Liver (tissue), 9 donors: ENCODE data around the gene SCRN2. TPM values are rescaled to one million over a fixed set of nuclear protein-coding genes. Genes with fewer than 3 reads are reported as not detected.

Experiments
- DNase-seq: peaks from one replicate; pipeline ENCODE4 v3.0.0-alpha.2; 2017; ENCODE audit warnings: low spot score
- H3K27ac ChIP-seq, 2 donors: one replicate each; pipeline ENCODE4 v1.7.0; 2013; ENCODE audit warnings: inconsistent platforms in 2 of 2, low read length in 2 of 2, control low read depth in 1 of 2, low read depth in 1 of 2, mild to moderate bottlenecking in 1 of 2
- H3K27me3 ChIP-seq, 4 donors: one replicate each; pipeline versions ENCODE4 v1.6.1 to v1.7.0; 2013; ENCODE audit warnings: low read length in 3 of 4, inconsistent platforms in 1 of 4, mild to moderate bottlenecking in 1 of 4, moderate library complexity in 1 of 4; ENCODE audit not compliant: control insufficient read depth in 4 of 4, insufficient read depth in 4 of 4
- H3K36me3 ChIP-seq, 4 donors: one replicate each; pipeline versions ENCODE4 v1.6.1 to v1.7.0; 2013; ENCODE audit warnings: low read length in 3 of 4, mild to moderate bottlenecking in 3 of 4, low read depth in 1 of 4, moderate library complexity in 1 of 4; ENCODE audit not compliant: control insufficient read depth in 4 of 4, insufficient read depth in 3 of 4
- H3K4me1 ChIP-seq, 4 donors: one replicate each; pipeline versions ENCODE4 v1.6.1 to v1.7.0; 2013; ENCODE audit warnings: low read length in 3 of 4, mild to moderate bottlenecking in 3 of 4, moderate library complexity in 1 of 4; ENCODE audit not compliant: control insufficient read depth in 4 of 4, insufficient read depth in 4 of 4
- H3K4me3 ChIP-seq, 3 donors: one replicate each; pipeline versions ENCODE4 v1.6.1 to v1.7.0; 2013; ENCODE audit warnings: low read length in 3 of 3, control low read depth in 1 of 3, low read depth in 1 of 3, mild to moderate bottlenecking in 1 of 3
- H3K9ac ChIP-seq, 2 donors: one replicate each; pipeline ENCODE4 v1.7.0; 2013; ENCODE audit warnings: low read length in 2 of 2, mild to moderate bottlenecking in 2 of 2, moderate library complexity in 2 of 2, control low read depth in 1 of 2, low read depth in 1 of 2
- H3K9me3 ChIP-seq, 4 donors: one replicate each; pipeline versions ENCODE4 v1.6.1 to v1.7.0; 2013; ENCODE audit warnings: low read length in 3 of 4; ENCODE audit not compliant: control insufficient read depth in 4 of 4
- EGR1 ChIP-seq, 2 donors: IDR thresholded peaks; 2 replicates each; pipeline ENCODE4 v1.6.1; 2016 to 2018; ENCODE audit warnings: antibody characterized with exemption in 2 of 2, low read depth in 2 of 2
- FOXA1 ChIP-seq: IDR thresholded peaks from 2 replicates; pipeline ENCODE4 v1.6.1; 2016; ENCODE audit warnings: antibody characterized with exemption
- FOXA2 ChIP-seq: IDR thresholded peaks from 2 replicates; pipeline ENCODE4 v1.6.1; 2016; ENCODE audit warnings: antibody characterized with exemption
- GABPA ChIP-seq, 2 donors: IDR thresholded peaks in 1 of 2; conservative IDR thresholded peaks in 1 of 2; 2 replicates each; pipeline ENCODE4 v1.6.1; 2016; ENCODE audit warnings: antibody characterized with exemption in 2 of 2, mild to moderate bottlenecking in 1 of 2, moderate library complexity in 1 of 2
- HNF4A ChIP-seq, 2 donors: conservative IDR thresholded peaks; 2 replicates each; pipeline ENCODE4 v1.6.1; 2016; ENCODE audit warnings: antibody characterized with exemption in 2 of 2, mild to moderate bottlenecking in 2 of 2
- JUND ChIP-seq, 2 donors: IDR thresholded peaks; 2 replicates each; pipeline ENCODE4 v1.6.1; 2016; ENCODE audit warnings: antibody characterized with exemption in 2 of 2
- NR2F2 ChIP-seq: IDR thresholded peaks from 2 replicates; pipeline ENCODE4 v1.6.1; 2016; ENCODE audit warnings: antibody characterized with exemption
- RAD21 ChIP-seq, 2 donors: IDR thresholded peaks; 2 replicates each; pipeline ENCODE4 v1.6.1; 2016; ENCODE audit warnings: antibody characterized with exemption in 2 of 2, mild to moderate bottlenecking in 2 of 2
- RXRA ChIP-seq, 2 donors: IDR thresholded peaks; 2 replicates each; pipeline ENCODE4 v1.6.1; 2017 to 2018; ENCODE audit warnings: antibody characterized with exemption in 2 of 2, mild to moderate bottlenecking in 1 of 2
- SP1 ChIP-seq: IDR thresholded peaks from 2 replicates; pipeline ENCODE4 v1.6.1; 2018; ENCODE audit warnings: antibody characterized with exemption, mild to moderate bottlenecking
- TAF1 ChIP-seq: conservative IDR thresholded peaks from 2 replicates; pipeline ENCODE4 v1.6.1; 2016; ENCODE audit warnings: antibody characterized with exemption, mild to moderate bottlenecking
- YY1 ChIP-seq: IDR thresholded peaks from 2 replicates; pipeline ENCODE4 v1.6.1; 2016; ENCODE audit warnings: antibody characterized with exemption, mild to moderate bottlenecking
- WGBS: extraction: QIAGEN DNeasy Blood & Tissue Kit; methylation state at CpG from one replicate; pipeline ENCODE4 v1.1.7; 2013; 5-methylcytosine and 5-hydroxymethylcytosine counted together
- polyA plus RNA-seq, 2 donors: library from polyadenylated mRNA; stranded (reverse) in 1 of 2; unstranded in 1 of 2; fragments of 200-250 nt in 1 of 2; fragments of >200 nt in 1 of 2; fragmentation: Nextera tagmentation in 1 of 2; extraction: Ambion mirVana in 1 of 2; gene quantifications; one replicate each; pipeline versions ENCODE4 v1.2.1 to v1.2.3, GENCODE V29; 2013 to 2015
- total RNA-seq, 2 donors: library from RNA; depleted of rRNA; stranded (reverse); fragments of >200 nt; gene quantifications; one replicate each; pipeline ENCODE4 v1.2.3, GENCODE V29; 2014
- TF ChIP-seq, protein P1 (sequence below): IDR thresholded peaks from 2 replicates; pipeline ENCODE4 v1.6.1; 2016; ENCODE audit warnings: antibody characterized with exemption
- TF ChIP-seq, protein P2 (sequence below): IDR thresholded peaks from 2 replicates; pipeline ENCODE4 v1.6.1; 2016; ENCODE audit warnings: antibody characterized with exemption, mild to moderate bottlenecking
- donor health status: healthy.
- donor health status: healthy.
- donor health status: healthy.
- donor health status: healthy.
- donor health status: healthy.

SCRN2 gene
- total and polyA plus RNA-seq, 4 donors = 17.8 to 27.4 (median 20.3) TPM

DNA sequence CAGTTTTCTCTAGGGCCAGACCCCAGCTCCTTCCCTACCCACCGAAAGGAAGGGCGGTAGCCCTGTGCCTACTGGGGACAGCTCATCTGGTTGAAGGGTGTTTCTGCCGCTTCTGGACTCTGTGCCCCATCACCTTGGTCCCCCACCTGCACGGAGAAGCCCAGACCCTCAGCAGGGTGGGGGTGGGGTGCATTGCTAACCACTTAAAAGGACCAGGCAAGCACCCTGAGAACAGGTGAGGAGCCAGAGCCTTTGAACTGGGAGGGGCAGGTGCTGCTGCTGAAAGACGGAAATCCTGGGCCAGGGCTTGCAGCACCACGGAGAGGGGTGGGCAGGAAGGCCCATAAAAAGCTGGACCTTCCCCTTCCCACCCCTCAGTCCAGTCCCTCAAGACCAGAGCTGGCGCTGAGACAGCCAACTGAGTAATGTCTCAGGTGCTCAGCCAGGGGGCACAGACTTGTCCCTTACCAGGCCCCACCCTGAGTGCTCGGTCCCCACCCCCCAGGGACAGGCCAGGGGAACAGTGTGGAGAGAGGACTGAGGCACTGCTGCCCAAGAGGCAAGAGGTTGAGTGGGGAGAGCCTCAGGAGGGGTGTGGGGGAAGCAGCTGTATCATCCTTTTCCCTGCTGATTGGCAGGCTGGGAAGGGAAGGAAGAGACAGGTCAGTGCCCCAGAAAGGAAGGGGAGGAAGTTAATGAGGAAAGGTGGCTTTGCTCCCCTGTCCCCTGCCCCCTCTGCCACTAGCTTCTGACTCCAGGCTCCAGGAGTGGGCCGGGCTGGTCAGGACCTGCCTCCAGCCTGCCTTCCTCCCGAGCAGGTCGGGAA, 44.0 kb upstream of the SCRN2 start:
- Histone ChIP-seq H3K4me3 (no peak overlapping the region), H3K36me3 (no peaks in the 10 kb centered on the region), H3K27ac (no peak overlapping the region), H3K9ac (no peak overlapping the region), H3K9me3 (no peaks in the 10 kb centered on the region), H3K27me3 (no peaks in the 10 kb centered on the region), H3K4me1 (no peaks in the 10 kb centered on the region)
- WGBS = 73% methylated on average over 11 of the region's 11 CpGs
- DNase-seq = no peak
- TF ChIP-seq EGR1 (IDR thresholded peaks at IDR 0.05; ENCODE audit: low read depth in 2 of 2) = no peak
- TF ChIP-seq HNF4A (conservative IDR thresholded peaks at IDR 0.05) = no peak

DNA sequence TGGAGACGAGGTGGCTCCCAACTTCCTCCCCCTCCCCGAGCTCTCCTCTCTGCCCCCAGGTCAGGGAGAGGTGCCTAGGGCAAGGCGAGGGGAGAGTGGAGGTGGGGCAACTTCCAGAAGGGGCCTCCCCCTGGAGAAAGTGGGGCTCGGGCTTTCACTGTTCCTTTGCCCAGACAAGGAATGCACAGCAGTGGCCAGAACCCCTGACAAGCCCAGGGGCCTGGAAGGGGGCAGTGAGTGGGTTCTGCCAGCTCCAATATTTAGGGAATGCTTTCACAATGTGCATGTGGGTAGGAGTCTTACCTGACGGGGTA, 43.3 kb upstream of the SCRN2 start:
- no peaks in the 10 kb centered on the region for H3K9me3 ChIP-seq
- H3K36me3 ChIP-seq = no peaks in the 10 kb centered on the region
- no peak for DNase-seq
- H3K4me1 ChIP-seq = no peaks in the 10 kb centered on the region
- no peaks in the 10 kb centered on the region for H3K27me3 ChIP-seq
- H3K4me3 ChIP-seq = no peak overlapping the region
- TF ChIP-seq JUND (IDR thresholded peaks at IDR 0.05) = no peak
- no peak for TF ChIP-seq SP1
- no peak for TF ChIP-seq TAF1
- no peak for TF ChIP-seq HNF4A (conservative IDR thresholded peaks at IDR 0.05)
- TF ChIP-seq RAD21 (IDR thresholded peaks at IDR 0.05) = no peak
- TF ChIP-seq, protein P1, sequence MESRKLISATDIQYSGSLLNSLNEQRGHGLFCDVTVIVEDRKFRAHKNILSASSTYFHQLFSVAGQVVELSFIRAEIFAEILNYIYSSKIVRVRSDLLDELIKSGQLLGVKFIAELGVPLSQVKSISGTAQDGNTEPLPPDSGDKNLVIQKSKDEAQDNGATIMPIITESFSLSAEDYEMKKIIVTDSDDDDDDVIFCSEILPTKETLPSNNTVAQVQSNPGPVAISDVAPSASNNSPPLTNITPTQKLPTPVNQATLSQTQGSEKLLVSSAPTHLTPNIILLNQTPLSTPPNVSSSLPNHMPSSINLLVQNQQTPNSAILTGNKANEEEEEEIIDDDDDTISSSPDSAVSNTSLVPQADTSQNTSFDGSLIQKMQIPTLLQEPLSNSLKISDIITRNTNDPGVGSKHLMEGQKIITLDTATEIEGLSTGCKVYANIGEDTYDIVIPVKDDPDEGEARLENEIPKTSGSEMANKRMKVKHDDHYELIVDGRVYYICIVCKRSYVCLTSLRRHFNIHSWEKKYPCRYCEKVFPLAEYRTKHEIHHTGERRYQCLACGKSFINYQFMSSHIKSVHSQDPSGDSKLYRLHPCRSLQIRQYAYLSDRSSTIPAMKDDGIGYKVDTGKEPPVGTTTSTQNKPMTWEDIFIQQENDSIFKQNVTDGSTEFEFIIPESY = no peak
- no peak for TF ChIP-seq FOXA2
- TF ChIP-seq, protein P2, sequence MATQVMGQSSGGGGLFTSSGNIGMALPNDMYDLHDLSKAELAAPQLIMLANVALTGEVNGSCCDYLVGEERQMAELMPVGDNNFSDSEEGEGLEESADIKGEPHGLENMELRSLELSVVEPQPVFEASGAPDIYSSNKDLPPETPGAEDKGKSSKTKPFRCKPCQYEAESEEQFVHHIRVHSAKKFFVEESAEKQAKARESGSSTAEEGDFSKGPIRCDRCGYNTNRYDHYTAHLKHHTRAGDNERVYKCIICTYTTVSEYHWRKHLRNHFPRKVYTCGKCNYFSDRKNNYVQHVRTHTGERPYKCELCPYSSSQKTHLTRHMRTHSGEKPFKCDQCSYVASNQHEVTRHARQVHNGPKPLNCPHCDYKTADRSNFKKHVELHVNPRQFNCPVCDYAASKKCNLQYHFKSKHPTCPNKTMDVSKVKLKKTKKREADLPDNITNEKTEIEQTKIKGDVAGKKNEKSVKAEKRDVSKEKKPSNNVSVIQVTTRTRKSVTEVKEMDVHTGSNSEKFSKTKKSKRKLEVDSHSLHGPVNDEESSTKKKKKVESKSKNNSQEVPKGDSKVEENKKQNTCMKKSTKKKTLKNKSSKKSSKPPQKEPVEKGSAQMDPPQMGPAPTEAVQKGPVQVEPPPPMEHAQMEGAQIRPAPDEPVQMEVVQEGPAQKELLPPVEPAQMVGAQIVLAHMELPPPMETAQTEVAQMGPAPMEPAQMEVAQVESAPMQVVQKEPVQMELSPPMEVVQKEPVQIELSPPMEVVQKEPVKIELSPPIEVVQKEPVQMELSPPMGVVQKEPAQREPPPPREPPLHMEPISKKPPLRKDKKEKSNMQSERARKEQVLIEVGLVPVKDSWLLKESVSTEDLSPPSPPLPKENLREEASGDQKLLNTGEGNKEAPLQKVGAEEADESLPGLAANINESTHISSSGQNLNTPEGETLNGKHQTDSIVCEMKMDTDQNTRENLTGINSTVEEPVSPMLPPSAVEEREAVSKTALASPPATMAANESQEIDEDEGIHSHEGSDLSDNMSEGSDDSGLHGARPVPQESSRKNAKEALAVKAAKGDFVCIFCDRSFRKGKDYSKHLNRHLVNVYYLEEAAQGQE = no peak
- TF ChIP-seq GABPA (IDR thresholded peaks at IDR 0.05 in 1 of 2, conservative IDR thresholded peaks at IDR 0.05 in 1 of 2) = no peak
- no peak overlapping the region for H3K9ac ChIP-seq
- 65% methylated on average over 5 of the region's 5 CpGs for WGBS
- H3K27ac ChIP-seq = no peak overlapping the region

DNA sequence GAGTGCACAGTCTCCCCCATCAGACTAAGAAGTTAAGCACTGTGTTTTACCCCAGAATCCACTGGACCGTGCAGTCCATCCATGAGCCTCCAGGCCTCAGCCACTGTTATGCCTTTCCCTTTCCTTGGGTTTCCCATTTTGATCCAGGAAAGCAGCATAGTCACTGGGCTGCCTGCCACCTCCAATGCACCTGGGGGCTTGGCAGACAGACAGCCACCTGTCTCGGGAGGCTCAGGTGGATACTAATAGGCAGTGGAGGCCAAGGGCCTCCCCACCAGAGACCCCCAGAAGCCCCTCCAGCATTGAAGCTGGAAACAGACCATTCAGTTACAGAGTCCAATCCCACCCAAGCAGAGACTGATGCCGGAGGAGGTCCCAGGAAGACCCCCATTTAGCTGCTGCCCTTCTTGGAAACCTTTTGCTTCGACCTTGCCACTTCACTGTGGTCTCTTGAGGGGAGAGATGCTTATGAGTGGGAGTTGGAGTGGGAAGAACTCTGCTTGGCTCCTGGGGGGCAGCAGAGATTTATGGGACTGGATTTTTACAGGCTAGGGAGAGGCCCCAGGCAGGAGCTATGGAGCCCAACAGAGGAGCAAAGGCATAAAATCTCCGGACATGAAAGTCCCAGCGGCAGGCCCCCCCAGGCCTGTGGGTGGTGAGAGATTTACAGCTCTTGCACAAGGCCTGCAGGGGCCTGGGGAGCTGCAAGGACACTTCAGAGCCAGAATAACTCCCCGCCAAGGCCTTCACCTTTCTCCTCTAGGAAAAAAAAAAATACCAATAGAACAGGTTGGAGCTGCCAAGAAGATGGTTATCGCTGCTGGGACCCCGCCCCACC, 42.7 kb upstream of the SCRN2 start:
- no peak for DNase-seq
- WGBS = 88% methylated on average over 9 of the region's 9 CpGs
- Histone ChIP-seq H3K4me3 (no peak overlapping the region), H3K4me1 (no peaks in the 10 kb centered on the region), H3K27ac (no peak overlapping the region), H3K9ac (no peak overlapping the region), H3K36me3 (no peaks in the 10 kb centered on the region), H3K27me3 (no peaks in the 10 kb centered on the region), H3K9me3 (no peaks in the 10 kb centered on the region)
- TF ChIP-seq, protein P2 = no peak
- TF ChIP-seq EGR1 (IDR thresholded peaks at IDR 0.05; ENCODE audit: low read depth in 2 of 2) = no peak
- no peak for TF ChIP-seq NR2F2
- TF ChIP-seq, protein P1 = no peak
- no peak for TF ChIP-seq FOXA1
- no peak for TF ChIP-seq RXRA (IDR thresholded peaks at IDR 0.05)
- TF ChIP-seq YY1 = no peak
